DMS79 treated with DMSO at 0.1 percent for 48 hours (cell line): Measurements from ENCODE around the gene FBXW8.

ENCODE experiments used
- DNase-seq: peaks from one replicate; lab custom pipeline; 2025; lab: John Stamatoyannopoulos, UW

FBXW8 gene

GRCh38 chr12:116885491-116885890 is 25.3 kb upstream of the FBXW8 start:
- DNase-seq: no peak

- DNase-seq: no peak
These were observed 23.5 kb upstream of the FBXW8 start for GRCh38 chr12:116887244-116887643.

GRCh38 chr12:116887897-116888296 is 22.9 kb upstream of the FBXW8 start:
- DNase-seq: no peak

- no peak for DNase-seq
These were observed 20.4 kb upstream of the FBXW8 start for GRCh38 chr12:116890330-116890729.

- no peak for DNase-seq
These were observed 19.7 kb upstream of the FBXW8 start for GRCh38 chr12:116891019-116891418.

- DNase-seq: no peak
These were observed 18.2 kb upstream of the FBXW8 start for GRCh38 chr12:116892349-116893140.

GRCh38 chr12:116894913-116895312 is 15.8 kb upstream of the FBXW8 start:
- no peak for DNase-seq

GRCh38 chr12:116896411-116896924 is 14.3 kb upstream of the FBXW8 start:
- no peak for DNase-seq

GRCh38 chr12:116897476-116897875 is 13.3 kb upstream of the FBXW8 start:
- DNase-seq: no peak

GRCh38 chr12:116898669-116899068 is 12.1 kb upstream of the FBXW8 start:
- DNase-seq: no peak

GRCh38 chr12:116901612-116902011 is 9.1 kb upstream of the FBXW8 start:
- DNase-seq: no peak

GRCh38 chr12:116903818-116904217 is 6.9 kb upstream of the FBXW8 start:
- DNase-seq: no peak

- DNase-seq: no peak
These were observed 4.5 kb upstream of the FBXW8 start for GRCh38 chr12:116906285-116906684.

GRCh38 chr12:116910280-116910644 is 488 bp upstream of the FBXW8 start:
- no peak for DNase-seq

- no peak for DNase-seq
These were observed 4.6 kb downstream of the FBXW8 start for GRCh38 chr12:116915326-116915725.

GRCh38 chr12:116916122-116916521 is 5.4 kb downstream of the FBXW8 start:
- no peak for DNase-seq

GRCh38 chr12:116916714-116917114 is 6.0 kb downstream of the FBXW8 start:
- no peak for DNase-seq

- DNase-seq: no peak
These were observed 7.7 kb downstream of the FBXW8 start for GRCh38 chr12:116918464-116918863.

- DNase-seq: no peak
These were observed 8.5 kb downstream of the FBXW8 start for GRCh38 chr12:116919247-116919661.

- no peak for DNase-seq
These were observed 9.1 kb downstream of the FBXW8 start for GRCh38 chr12:116919706-116920485.

- DNase-seq: no peak
These were observed 10.2 kb downstream of the FBXW8 start for GRCh38 chr12:116920939-116921338.

- DNase-seq: no peak
These were observed 11.6 kb downstream of the FBXW8 start for GRCh38 chr12:116922194-116922897.
